ENCODE data around the gene COX19.

Gene COX19

DNA sequence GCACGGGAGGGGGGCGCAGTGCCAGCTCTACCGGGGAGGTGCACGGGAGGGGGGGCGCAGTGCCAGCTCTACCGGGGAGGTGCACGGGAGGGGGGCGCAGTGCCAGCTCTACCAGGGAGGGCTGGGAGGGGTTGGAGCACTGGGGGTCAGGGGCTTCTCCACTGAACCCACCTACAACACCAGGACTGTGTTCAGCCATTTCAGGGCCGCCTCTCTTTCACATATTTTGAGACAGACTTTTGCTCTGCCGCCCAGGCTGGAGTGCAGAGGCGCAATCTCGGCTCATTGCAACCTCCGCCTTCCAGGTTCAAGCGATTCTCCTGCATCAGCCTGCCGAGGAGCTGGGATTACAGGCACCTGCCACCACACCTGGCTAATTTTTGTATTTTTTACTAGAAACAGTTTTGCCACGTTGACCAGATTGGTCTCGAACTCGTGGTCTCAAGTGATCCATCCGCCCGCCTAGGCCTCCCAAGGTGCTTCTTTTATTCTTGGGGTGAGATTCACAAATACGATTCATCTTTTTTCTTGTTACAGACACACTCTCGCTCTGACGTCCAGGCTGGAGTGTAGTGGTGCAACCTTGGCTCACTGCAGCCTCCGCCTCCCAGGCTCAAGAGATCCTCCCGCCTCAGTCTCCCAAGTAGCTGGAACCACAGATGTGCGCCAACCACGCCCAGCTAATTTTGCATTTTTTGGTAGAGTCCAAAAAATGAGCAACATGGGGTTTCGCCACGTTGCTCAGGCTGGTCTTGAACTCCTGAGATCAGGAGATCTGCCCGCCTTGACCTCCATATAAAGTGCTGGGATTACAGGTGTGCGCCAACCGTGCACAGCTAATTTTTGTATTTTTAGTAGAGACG lies 57.9 kb downstream of the COX19 start:
- Histone ChIP-seq H3K27me3 (no peaks in the 10 kb centered on the region), H3K4me1 (peaks cover 16% of the 10 kb centered on the region), H3K4me3 (ENCODE audit: low read depth, low read length) (no peak overlapping the region), H3K36me3 (no peaks in the 10 kb centered on the region), H3K9me3 (no peaks in the 10 kb centered on the region)
- TF ChIP-seq, protein P1, sequence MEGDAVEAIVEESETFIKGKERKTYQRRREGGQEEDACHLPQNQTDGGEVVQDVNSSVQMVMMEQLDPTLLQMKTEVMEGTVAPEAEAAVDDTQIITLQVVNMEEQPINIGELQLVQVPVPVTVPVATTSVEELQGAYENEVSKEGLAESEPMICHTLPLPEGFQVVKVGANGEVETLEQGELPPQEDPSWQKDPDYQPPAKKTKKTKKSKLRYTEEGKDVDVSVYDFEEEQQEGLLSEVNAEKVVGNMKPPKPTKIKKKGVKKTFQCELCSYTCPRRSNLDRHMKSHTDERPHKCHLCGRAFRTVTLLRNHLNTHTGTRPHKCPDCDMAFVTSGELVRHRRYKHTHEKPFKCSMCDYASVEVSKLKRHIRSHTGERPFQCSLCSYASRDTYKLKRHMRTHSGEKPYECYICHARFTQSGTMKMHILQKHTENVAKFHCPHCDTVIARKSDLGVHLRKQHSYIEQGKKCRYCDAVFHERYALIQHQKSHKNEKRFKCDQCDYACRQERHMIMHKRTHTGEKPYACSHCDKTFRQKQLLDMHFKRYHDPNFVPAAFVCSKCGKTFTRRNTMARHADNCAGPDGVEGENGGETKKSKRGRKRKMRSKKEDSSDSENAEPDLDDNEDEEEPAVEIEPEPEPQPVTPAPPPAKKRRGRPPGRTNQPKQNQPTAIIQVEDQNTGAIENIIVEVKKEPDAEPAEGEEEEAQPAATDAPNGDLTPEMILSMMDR (IDR thresholded peaks at IDR 0.05; ENCODE audit: low read depth, low read length) = no peak
- no peak for DNase-seq

DNA sequence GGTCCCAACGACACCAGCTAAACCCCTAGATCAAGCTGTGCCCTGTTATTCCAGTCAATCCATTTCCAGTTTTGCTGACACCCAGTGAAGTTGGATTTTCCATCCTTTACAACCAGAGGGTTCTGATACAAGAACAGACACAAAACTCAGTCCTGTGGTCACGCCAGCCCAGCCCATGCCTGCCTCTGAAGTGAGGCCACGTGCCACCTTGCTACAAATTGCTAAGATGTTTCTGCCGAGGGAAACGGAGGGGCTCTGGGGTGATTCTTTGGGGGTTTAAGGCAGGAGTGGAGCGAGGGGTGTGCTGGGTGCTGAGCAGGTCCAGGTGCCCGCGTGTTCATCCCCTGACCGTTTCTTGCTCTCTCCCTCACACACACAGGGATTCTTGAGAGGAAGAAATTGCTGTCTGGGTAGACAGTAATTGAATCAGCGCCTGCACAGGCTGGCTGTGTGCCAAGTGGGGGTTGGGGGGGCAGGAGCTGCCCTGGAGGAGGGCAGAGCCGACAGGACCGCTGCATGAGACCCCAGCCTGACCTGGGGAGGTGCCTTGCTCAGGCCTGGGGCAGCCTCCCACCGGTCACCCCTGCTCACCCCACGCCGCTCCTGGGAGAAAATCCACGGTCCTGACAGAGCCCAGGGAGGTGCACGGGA lies 58.9 kb downstream of the COX19 start:
- H3K4me3 ChIP-seq (ENCODE audit: low read depth, low read length) = peak overlapping the region; percentile 43
- TF ChIP-seq, protein P1 (IDR thresholded peaks at IDR 0.05; ENCODE audit: low read depth, low read length) = no peak
- peaks cover 16% of the 10 kb centered on the region for H3K4me1 ChIP-seq
- H3K27me3 ChIP-seq = no peaks in the 10 kb centered on the region
- no peaks in the 10 kb centered on the region for H3K36me3 ChIP-seq
- H3K9me3 ChIP-seq = no peaks in the 10 kb centered on the region
- DNase-seq = peak; percentile 75
